A673 (cell line): ENCODE data around the gene BCAS1. TPM values are rescaled to one million over a fixed set of nuclear protein-coding genes. Genes with fewer than 3 reads are reported as not detected.

Experiments
- BruUV-seq: library from RNA; stranded (reverse); fragments of 400-500 nt; replicated peaks from 2 replicates; lab custom pipeline; 2021; lab: Mats Ljungman, UMichigan
- CTCF ChIA-PET: fragments of 300-600 bp; sonication (Branson Sonifier 250); formaldehyde crosslinking; loops from one replicate; lab custom pipeline; 2022; ENCODE audit warnings: antibody characterized with exemption; lab: Charles Lee
- POLR2A ChIA-PET: fragments of 300-600 bp; sonication (Branson Sonifier 250); formaldehyde crosslinking; loops from one replicate; lab custom pipeline; 2022; ENCODE audit warnings: antibody characterized with exemption; ENCODE audit not compliant: low non-redundant PET; lab: Charles Lee
- DNase-seq: peaks from one replicate; pipeline ENCODE4 v3.0.0-alpha.2; 2015; ENCODE audit warnings: low spot score
- H3K27ac ChIP-seq: fragments of 200-600 bp; sonication (generic); 2 replicates; pipeline ENCODE4 v1.5.1; 2016; ENCODE audit warnings: mixed run types, low read depth, mild to moderate bottlenecking, mixed read lengths, antibody characterized with exemption, low read length; ENCODE audit not compliant: poor library complexity, severe bottlenecking
- H3K27me3 ChIP-seq: fragments of 200-600 bp; sonication (generic); replicated peaks from 2 replicates; pipeline ENCODE4 v1.6.1; 2017; ENCODE audit warnings: mixed run types, low read depth, mild to moderate bottlenecking, mixed read lengths, antibody characterized with exemption, low read length; ENCODE audit not compliant: insufficient read depth, poor library complexity
- H3K36me3 ChIP-seq: fragments of 200-600 bp; sonication (generic); 2 replicates; pipeline ENCODE4 v1.6.1; 2016; ENCODE audit warnings: mixed run types, mild to moderate bottlenecking, mixed read lengths, antibody characterized with exemption, low read length; ENCODE audit not compliant: insufficient read depth, poor library complexity, severe bottlenecking
- H3K4me1 ChIP-seq: fragments of 200-600 bp; sonication (generic); 2 replicates; pipeline ENCODE4 v1.6.1; 2017; ENCODE audit warnings: mixed run types, mild to moderate bottlenecking, mixed read lengths, antibody characterized with exemption, low read length; ENCODE audit not compliant: insufficient read depth, poor library complexity, severe bottlenecking
- H3K4me3 ChIP-seq: fragments of 200-600 bp; sonication (generic); 2 replicates; pipeline ENCODE4 v1.5.1; 2016; ENCODE audit warnings: low read depth, mixed run types, mild to moderate bottlenecking, mixed read lengths, low read length; ENCODE audit not compliant: poor library complexity, severe bottlenecking
- H3K9me3 ChIP-seq: fragments of 200-600 bp; sonication (generic); 2 replicates; pipeline ENCODE4 v1.6.1; 2016; ENCODE audit warnings: mixed run types, low read depth, mild to moderate bottlenecking, mixed read lengths, antibody characterized with exemption, low read length; ENCODE audit not compliant: poor library complexity, severe bottlenecking
- EZH2 ChIP-seq: fragments of 200-600 bp; sonication (generic); IDR thresholded peaks from 2 replicates; pipeline ENCODE4 v1.6.1; 2017; ENCODE audit warnings: borderline replicate concordance, low read depth, mild to moderate bottlenecking, mixed read lengths, antibody characterized with exemption, low read length; ENCODE audit not compliant: poor library complexity, severe bottlenecking
- intact Hi-C: fragments of 100-400 bp; cut with micrococcal nuclease; formaldehyde crosslinking; loops from one replicate; pipeline ENCODE4 v1.10.0; 2022; ENCODE audit not compliant: unreplicated experiment
- total RNA-seq: library from RNA; stranded (reverse); gene quantifications from 2 replicates; pipeline ENCODE4 v1.2.3, GENCODE V29; 2021
- TF ChIP-seq, protein P1 (sequence below): fragments of 300-800, 200-600 bp; sonication (generic); conservative IDR thresholded peaks from 2 replicates; pipeline ENCODE4 v1.5.1; 2017; ENCODE audit warnings: low read depth, mild to moderate bottlenecking, antibody characterized with exemption, low read length, moderate library complexity, mixed read lengths

BCAS1 gene
- total RNA-seq, 1 experiment from 2014 or later = 1.4 TPM

DNA sequence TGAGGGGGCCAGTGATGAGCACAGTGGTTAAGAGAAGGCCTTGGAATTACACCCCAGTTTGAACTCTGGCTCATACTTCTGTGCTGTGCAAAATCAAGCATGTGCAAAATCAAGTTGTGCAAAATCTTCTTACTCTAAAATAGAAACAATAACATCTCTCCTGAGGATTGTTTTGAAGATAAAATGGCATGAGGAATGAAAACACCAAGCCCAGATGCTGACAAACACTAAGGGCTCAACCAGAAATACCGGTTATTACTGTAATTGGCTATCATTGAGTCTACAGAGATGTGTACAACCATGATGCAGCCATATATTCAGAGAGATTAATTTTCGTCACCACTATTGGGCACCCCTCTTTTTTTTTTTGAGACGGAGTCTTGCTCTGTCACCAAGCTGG is 5.9 kb upstream of the BCAS1 start:
- no peak for DNase-seq
- BruUV-seq = no TSS peak
- Histone ChIP-seq H3K27ac (no peak overlapping the region), H3K27me3 (no peaks in the 10 kb centered on the region), H3K9me3 (no peaks in the 10 kb centered on the region), H3K36me3 (no peaks in the 10 kb centered on the region), H3K4me1 (peaks cover 9% of the 10 kb centered on the region), H3K4me3 (no peak overlapping the region)
- TF ChIP-seq EZH2 = no peak
- TF ChIP-seq, protein P1, sequence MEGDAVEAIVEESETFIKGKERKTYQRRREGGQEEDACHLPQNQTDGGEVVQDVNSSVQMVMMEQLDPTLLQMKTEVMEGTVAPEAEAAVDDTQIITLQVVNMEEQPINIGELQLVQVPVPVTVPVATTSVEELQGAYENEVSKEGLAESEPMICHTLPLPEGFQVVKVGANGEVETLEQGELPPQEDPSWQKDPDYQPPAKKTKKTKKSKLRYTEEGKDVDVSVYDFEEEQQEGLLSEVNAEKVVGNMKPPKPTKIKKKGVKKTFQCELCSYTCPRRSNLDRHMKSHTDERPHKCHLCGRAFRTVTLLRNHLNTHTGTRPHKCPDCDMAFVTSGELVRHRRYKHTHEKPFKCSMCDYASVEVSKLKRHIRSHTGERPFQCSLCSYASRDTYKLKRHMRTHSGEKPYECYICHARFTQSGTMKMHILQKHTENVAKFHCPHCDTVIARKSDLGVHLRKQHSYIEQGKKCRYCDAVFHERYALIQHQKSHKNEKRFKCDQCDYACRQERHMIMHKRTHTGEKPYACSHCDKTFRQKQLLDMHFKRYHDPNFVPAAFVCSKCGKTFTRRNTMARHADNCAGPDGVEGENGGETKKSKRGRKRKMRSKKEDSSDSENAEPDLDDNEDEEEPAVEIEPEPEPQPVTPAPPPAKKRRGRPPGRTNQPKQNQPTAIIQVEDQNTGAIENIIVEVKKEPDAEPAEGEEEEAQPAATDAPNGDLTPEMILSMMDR = no peak
- ChIA-PET POLR2A (no interaction called here), CTCF (no interaction called here)
- intact Hi-C loops = no loop called here

- BruUV-seq = no TSS peak
- DNase-seq = no peak
- H3K9me3 ChIP-seq = no peaks in the 10 kb centered on the region
- POLR2A ChIA-PET = no interaction called here
- H3K4me3 ChIP-seq = no peak overlapping the region
- TF ChIP-seq EZH2 = no peak
- intact Hi-C loops = no loop called here
- H3K36me3 ChIP-seq = no peaks in the 10 kb centered on the region
- H3K4me1 ChIP-seq = peaks cover 9% of the 10 kb centered on the region
- CTCF ChIA-PET = no interaction called here
- no peak overlapping the region for H3K27ac ChIP-seq
- H3K27me3 ChIP-seq = no peaks in the 10 kb centered on the region
These were observed 4.9 kb upstream of the BCAS1 start for GRCh38 chr20:54075322-54075721.

DNA sequence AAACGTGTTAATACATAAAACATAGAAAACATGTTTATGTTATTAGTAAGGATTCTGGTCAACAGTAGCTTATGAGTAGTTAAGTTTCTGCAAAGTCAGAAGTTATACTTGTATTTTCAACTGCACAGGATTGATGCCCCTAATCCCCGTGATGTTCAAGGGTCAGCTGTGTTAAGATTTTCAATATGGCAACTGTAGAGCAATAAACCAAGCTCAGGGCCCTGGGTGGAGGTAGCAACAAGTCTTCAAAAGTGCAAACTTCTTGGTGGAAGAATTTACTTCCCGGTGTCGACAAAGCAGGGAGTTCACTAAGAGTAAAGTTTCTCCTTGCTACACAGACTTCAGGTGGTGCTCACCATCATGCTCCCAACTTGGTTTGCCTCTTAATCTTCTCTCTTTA is 4.1 kb upstream of the BCAS1 start:
- ChIA-PET CTCF (no interaction called here), POLR2A (no interaction called here)
- Histone ChIP-seq H3K27me3 (no peaks in the 10 kb centered on the region), H3K27ac (no peak overlapping the region), H3K4me1 (peaks cover 9% of the 10 kb centered on the region), H3K4me3 (no peak overlapping the region), H3K9me3 (no peaks in the 10 kb centered on the region), H3K36me3 (no peaks in the 10 kb centered on the region)
- DNase-seq = no peak
- intact Hi-C loops = no loop called here
- TF ChIP-seq EZH2 = no peak
- TF ChIP-seq, protein P1 = no peak
- no TSS peak for BruUV-seq

- H3K9me3 ChIP-seq = no peaks in the 10 kb centered on the region
- no peak overlapping the region for H3K27ac ChIP-seq
- no TSS peak for BruUV-seq
- ChIA-PET CTCF (no interaction called here), POLR2A (no interaction called here)
- no peak for DNase-seq
- no peak for TF ChIP-seq EZH2
- TF ChIP-seq, protein P1 = no peak
- H3K4me1 ChIP-seq = peaks cover 4% of the 10 kb centered on the region
- intact Hi-C loops = no loop called here
- H3K27me3 ChIP-seq = no peaks in the 10 kb centered on the region
- no peak overlapping the region for H3K4me3 ChIP-seq
- no peaks in the 10 kb centered on the region for H3K36me3 ChIP-seq
These were observed 2.9 kb upstream of the BCAS1 start for GRCh38 chr20:54073288-54073687.
